ENCODE data around the gene CTIF.
A peak's percentile ranks its signal among the peaks of the same experiment; 100 is the strongest.

Gene CTIF

GRCh38 chr18:48732767-48733424, 194.1 kb downstream of the CTIF start:
- DNase-seq (no peak), ATAC-seq (peak; percentile 13)

GRCh38 chr18:48733643-48734253, 194.9 kb downstream of the CTIF start:
- ATAC-seq (no peak), DNase-seq (no peak)

- DNase-seq (no peak), ATAC-seq (no peak)
Observed at GRCh38 chr18:48734460-48734859, 195.6 kb downstream of the CTIF start.

GRCh38 chr18:48735080-48735676, 196.3 kb downstream of the CTIF start:
- no peak for ATAC-seq

GRCh38 chr18:48735681-48736255, 196.9 kb downstream of the CTIF start:
- no peak for ATAC-seq
- no peak for DNase-seq

More at GRCh38 chr18:48735080-48735676, 196.3 kb downstream of the CTIF start:
- DNase-seq, result no peak

GRCh38 chr18:48736321-48737260, 197.8 kb downstream of the CTIF start:
- DNase-seq (no peak), ATAC-seq (no peak)

GRCh38 chr18:48739266-48740067, 200.6 kb downstream of the CTIF start:
- ATAC-seq (no peak), DNase-seq (no peak)

GRCh38 chr18:48740068-48740440, 201.2 kb downstream of the CTIF start:
- ATAC-seq, result no peak
- no peak for DNase-seq

- no peak for DNase-seq
- no peak for ATAC-seq
Observed at GRCh38 chr18:48740851-48741485, 202.1 kb downstream of the CTIF start.

GRCh38 chr18:48741866-48742265, 203.0 kb downstream of the CTIF start:
- no peak for ATAC-seq
- DNase-seq, result no peak

GRCh38 chr18:48742304-48742703, 203.5 kb downstream of the CTIF start:
- DNase-seq (no peak), ATAC-seq (no peak)

- ATAC-seq (no peak), DNase-seq (no peak)
Observed at GRCh38 chr18:48742706-48743475, 204.1 kb downstream of the CTIF start.

- ATAC-seq (no peak), DNase-seq (no peak)
Observed at GRCh38 chr18:48743886-48744285, 205.1 kb downstream of the CTIF start.

- ATAC-seq (no peak), DNase-seq (no peak)
Observed at GRCh38 chr18:48745293-48745692, 206.5 kb downstream of the CTIF start.

- ATAC-seq, result no peak
- DNase-seq, result no peak
Observed at GRCh38 chr18:48749768-48750167, 210.9 kb downstream of the CTIF start.

- DNase-seq (no peak), ATAC-seq (no peak)
Observed at GRCh38 chr18:48750485-48751175, 211.8 kb downstream of the CTIF start.

GRCh38 chr18:48751727-48752468, 213.1 kb downstream of the CTIF start:
- ATAC-seq, result no peak
- DNase-seq, result no peak

- no peak for ATAC-seq
- DNase-seq, result no peak
Observed at GRCh38 chr18:48752478-48752877, 213.6 kb downstream of the CTIF start.

GRCh38 chr18:48752928-48753327, 214.1 kb downstream of the CTIF start:
- ATAC-seq (no peak), DNase-seq (no peak)

All from stimulated activated naive CD8-positive, alpha-beta T cell treated with anti-CD3 and anti-CD28 coated beads, Interleukin-15, Interleukin-2, amounts not matched to agents 100 U/mL and 50 U/mL, for 24 hours (primary cell).